ENCODE results near the gene RASGRF1. TPM values are rescaled to one million over a fixed set of nuclear protein-coding genes. Genes with fewer than 3 reads are reported as not detected.

Gene RASGRF1
- total and polyA plus RNA-seq, 9 donors: 0.23 to 9.5 (median 1.0) TPM; not detected in 1

DNA sequence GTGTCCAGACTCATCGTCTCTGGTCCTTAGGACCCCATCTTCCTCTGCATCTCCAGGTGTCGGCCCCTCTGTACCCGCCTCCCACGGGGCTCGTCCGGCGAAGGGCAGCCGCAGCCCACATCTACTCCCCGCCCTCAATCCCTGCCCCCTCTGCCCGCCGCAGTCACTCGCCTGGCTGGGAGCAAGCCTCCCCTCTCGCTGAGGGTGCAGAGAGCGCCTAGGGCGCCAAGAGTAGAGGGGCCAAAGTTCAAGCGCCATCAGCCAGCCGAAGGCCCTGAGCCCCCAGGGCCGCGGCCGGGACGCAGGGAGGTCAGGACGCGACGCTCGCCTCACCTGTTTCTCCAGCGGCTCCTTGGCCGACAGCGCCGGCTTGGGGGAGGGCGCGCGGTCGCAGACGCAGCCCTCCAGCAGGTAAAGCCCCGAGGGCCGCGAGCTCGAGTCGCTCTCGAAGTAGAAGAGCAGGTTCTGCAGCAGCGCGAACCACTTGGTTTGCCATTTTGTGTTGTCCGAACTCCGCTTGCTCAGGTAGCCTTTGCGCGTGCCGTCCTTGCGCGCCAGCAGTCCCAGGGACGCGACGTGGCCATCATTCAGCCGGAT lies 592 bp downstream of the RASGRF1 start:
- Histone ChIP-seq H3K4me1 (ENCODE audit: insufficient read depth) (peaks cover 1% of the 10 kb centered on the region), H3K27me3 (no peaks in the 10 kb centered on the region), H3K36me3 (no peaks in the 10 kb centered on the region), H3K9me3 (no peaks in the 10 kb centered on the region), H3K4me3 (no peak overlapping the region), H3K27ac (no peak overlapping the region)
- WGBS, 3 donors: 1% methylated on average over 43 to 53 of the region's 53 CpGs
- TF ChIP-seq, protein P1, sequence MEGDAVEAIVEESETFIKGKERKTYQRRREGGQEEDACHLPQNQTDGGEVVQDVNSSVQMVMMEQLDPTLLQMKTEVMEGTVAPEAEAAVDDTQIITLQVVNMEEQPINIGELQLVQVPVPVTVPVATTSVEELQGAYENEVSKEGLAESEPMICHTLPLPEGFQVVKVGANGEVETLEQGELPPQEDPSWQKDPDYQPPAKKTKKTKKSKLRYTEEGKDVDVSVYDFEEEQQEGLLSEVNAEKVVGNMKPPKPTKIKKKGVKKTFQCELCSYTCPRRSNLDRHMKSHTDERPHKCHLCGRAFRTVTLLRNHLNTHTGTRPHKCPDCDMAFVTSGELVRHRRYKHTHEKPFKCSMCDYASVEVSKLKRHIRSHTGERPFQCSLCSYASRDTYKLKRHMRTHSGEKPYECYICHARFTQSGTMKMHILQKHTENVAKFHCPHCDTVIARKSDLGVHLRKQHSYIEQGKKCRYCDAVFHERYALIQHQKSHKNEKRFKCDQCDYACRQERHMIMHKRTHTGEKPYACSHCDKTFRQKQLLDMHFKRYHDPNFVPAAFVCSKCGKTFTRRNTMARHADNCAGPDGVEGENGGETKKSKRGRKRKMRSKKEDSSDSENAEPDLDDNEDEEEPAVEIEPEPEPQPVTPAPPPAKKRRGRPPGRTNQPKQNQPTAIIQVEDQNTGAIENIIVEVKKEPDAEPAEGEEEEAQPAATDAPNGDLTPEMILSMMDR (IDR thresholded peaks at IDR 0.05): no peak
- no peak for TF ChIP-seq EP300 (IDR thresholded peaks at IDR 0.05)
- no peak for TF ChIP-seq POLR2A (IDR thresholded peaks at IDR 0.05)
- intact Hi-C loops (cut with DNase I): no loop called here
- no peak for DNase-seq

DNA sequence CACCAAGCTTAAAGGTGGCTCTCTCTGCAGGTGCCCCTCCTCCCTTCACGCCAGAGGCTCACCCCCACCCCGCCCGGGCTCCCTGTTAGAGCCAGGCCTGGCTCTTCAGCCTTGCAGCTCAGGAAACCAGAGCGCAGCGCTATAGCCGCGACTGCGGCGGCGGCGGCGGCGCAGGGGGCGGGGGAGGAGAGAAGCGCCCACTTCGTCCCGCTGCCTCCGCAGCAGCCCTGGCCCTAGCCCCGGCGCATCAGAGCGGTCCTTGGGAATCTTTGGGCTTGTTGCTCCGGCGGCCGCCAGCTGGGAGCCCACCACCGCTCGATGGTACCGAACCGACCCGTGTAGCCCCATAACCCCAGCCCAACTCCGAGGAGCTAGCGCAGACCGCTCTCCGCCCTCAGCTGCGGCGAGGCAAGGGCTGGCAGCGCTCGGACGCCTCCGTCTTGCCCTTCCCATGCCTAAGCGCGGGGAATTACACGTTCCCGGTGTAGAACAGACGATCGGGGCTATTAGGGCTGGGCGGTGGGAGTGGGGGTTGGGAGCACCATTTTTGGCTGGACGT lies 1.2 kb downstream of the RASGRF1 start:
- Histone ChIP-seq H3K4me3 (no peak overlapping the region), H3K9me3 (no peaks in the 10 kb centered on the region), H3K36me3 (no peaks in the 10 kb centered on the region), H3K4me1 (ENCODE audit: insufficient read depth) (peaks cover 1% of the 10 kb centered on the region), H3K27me3 (no peaks in the 10 kb centered on the region), H3K27ac (no peak overlapping the region)
- DNase-seq: no peak
- WGBS, 3 donors: 1 to 5% (median 2%) methylated on average over 41 to 47 of the region's 47 CpGs
- TF ChIP-seq POLR2A (IDR thresholded peaks at IDR 0.05) (no peak), EP300 (IDR thresholded peaks at IDR 0.05) (no peak)
- intact Hi-C loops (cut with DNase I): no loop called here

DNA sequence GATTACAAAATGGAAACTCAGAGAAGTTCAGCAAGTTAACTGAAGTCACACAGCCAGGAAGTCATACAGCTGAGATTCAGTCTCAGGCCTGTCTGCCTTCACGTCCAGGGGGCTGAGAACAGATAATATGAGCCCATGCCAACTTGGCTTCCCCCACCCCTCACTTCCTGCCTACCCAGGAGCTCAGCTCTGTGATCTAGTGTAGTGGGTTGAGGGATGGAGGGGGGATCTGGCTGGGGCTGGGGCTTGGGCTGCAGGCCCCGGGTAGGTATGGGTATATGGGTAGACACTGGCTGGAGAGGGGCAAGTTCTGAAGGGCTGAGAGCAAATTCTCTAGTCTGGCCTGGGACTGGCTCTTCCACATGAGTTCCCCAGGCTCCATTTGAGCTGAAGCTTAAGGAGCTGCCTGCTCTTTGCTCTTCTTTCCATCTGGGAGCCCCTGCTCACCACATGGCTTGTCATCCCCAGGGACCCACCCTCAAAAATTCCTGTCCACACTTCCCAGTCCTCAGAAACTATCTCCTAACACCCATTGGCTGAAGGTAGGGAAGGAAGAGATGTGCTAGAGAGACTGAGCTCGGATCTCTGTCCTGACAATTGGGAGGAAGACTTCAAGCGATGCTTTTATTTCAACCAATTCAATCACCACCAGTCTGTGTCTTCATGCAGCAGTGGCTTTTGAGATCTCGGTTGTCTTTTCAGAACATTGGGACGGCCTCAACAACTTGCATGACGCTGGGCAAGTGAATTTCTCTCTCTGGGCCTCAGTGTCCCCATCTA lies 2.0 kb downstream of the RASGRF1 start:
- Histone ChIP-seq H3K4me3 (no peak overlapping the region), H3K27ac (no peak overlapping the region), H3K36me3 (no peaks in the 10 kb centered on the region), H3K4me1 (ENCODE audit: insufficient read depth) (peaks cover 1% of the 10 kb centered on the region), H3K9me3 (no peaks in the 10 kb centered on the region), H3K27me3 (no peaks in the 10 kb centered on the region)
- DNase-seq: no peak
- 51 to 59% (median 56%) methylated on average over 7 of the region's 7 CpGs for WGBS, 3 donors
- TF ChIP-seq, protein P1 (IDR thresholded peaks at IDR 0.05): no peak
- TF ChIP-seq EP300 (IDR thresholded peaks at IDR 0.05) (no peak), POLR2A (IDR thresholded peaks at IDR 0.05) (no peak)
- intact Hi-C loops (cut with DNase I): no loop called here

DNA sequence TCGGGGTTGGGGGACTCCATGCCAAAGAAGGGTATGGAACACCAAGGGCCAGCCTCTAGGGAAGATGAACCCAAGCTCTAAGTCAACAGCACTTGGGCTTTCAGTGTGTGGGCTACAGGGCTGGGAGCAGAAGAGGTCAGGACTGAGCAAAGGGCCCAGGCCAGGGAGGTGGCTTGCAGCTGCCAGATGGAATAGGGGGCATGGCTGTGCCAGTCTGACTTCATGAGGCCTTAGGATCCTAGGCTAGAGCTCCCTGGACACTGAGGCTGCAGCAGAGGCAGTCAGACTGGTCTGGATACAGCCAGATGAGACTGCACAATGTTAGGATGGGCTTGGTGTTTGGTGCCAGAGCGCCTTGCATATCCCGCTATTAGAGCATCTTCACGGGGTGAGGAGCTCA lies 3.8 kb downstream of the RASGRF1 start:
- no peaks in the 10 kb centered on the region for H3K27me3 ChIP-seq
- no peak overlapping the region for H3K4me3 ChIP-seq
- DNase-seq: no peak
- TF ChIP-seq, protein P1 (IDR thresholded peaks at IDR 0.05): no peak
- TF ChIP-seq POLR2A (IDR thresholded peaks at IDR 0.05): no peak
- TF ChIP-seq EP300 (IDR thresholded peaks at IDR 0.05): no peak
- H3K4me1 ChIP-seq (ENCODE audit: insufficient read depth): peaks cover 1% of the 10 kb centered on the region
- 70 to 88% (median 79%) methylated on average over 4 of the region's 4 CpGs for WGBS, 3 donors
- intact Hi-C loops (cut with DNase I): no loop called here
- no peaks in the 10 kb centered on the region for H3K9me3 ChIP-seq
- no peak overlapping the region for H3K27ac ChIP-seq
- H3K36me3 ChIP-seq: no peaks in the 10 kb centered on the region

All from ovary (tissue), 9 donors.